NCI-H187 (cell line): ENCODE data around the gene CCDC177.
A peak's percentile ranks its signal among the peaks of the same experiment; 100 is the strongest.
"Not testable (repeated sequence)": the region's sequence is repeated elsewhere in the genome, so short reads cannot be mapped to it uniquely, and the experiment has no call there.

Experiments
- DNase-seq, 2 experiments: peaks; one replicate each; lab custom pipeline; 2025; lab: John Stamatoyannopoulos, UW

Gene CCDC177

DNA sequence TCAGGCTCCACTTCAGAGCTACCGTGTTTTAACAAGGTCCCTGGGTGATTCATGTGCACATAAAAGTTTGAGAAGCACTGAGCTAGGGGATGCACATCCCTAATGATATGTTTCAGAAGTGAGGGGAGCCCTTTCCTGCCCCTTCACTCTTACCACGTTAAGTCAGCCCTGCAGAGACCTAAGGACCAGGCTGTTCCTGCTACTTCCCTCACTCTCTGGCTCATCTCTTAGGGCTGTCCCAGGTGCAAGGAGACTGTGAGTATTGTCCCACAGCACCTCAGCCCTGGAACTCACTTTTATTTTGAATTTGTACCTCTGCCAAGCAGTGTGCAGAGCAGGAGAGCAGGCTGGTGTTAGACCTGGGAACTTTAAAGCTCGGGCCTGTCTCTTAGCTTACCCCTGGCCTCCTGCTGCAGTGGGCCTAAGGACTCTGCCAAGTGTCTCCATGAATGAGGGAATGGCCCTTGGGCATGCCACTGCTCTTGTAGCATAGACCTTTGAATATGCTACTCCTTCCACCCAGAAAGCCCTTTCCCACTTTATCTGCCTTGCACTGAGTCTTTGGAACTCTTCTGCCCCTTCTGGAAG is 25.7 kb upstream of the CCDC177 start:
- DNase-seq: no peak

DNA sequence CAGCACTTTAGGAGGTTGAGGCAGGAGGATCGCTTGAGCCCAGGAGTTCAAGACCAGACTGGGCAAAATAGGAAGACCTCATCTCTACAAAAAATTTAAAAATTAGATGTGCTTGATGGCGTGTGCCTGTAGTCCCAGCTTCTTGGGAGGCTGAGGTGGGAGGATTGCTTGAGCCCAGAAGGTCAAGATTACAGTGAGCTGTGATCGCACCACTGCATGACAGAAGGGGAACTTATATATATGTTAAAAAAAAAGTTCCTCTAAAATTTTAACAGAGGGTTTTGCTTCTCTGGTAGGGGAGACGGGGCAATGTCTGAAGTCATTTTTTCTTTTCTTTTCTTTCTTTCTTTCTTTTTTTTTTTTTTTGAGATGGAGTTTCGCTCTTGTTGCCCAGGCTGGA is 24.8 kb upstream of the CCDC177 start:
- DNase-seq: not testable (repeated sequence)

DNA sequence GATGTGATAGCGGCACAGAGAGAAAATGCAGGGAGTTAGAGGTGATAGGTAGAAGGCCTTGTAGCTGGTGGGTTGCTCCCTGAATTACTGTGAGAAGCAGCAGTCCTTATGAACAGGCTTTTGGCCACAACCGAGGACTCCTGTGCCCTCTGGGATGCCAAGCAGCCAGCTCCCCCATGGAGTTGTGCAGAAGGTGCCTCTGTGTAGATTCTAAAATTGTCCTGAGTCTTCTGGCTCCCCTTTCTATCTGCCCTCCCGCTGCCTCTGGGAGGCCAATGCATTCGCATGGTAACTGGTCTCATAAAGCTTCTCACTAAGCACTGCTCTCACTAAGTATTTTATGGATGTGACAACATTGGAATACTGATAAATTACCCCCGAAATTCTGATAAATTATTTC is 20.7 kb upstream of the CCDC177 start:
- no peak for DNase-seq

DNA sequence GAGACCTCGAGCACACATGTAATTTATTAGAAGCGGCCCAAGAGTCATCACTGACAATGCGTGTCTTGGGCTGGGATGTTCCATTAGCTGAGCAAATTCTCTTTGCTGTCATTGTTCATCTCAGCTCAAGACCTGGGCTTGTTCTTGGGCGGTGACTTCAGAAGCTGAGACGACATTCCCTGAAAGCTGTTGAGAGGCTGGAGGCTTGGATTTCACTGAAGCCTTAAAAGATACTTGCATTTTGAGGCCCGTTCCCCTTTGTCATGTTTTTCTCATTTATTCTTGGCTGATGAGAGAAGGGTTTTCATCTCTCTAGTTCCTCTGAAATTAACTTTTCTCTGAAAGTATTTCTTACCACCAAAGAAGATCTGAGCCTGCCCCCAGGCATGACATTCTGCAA is 20.2 kb upstream of the CCDC177 start:
- no peak for DNase-seq

DNA sequence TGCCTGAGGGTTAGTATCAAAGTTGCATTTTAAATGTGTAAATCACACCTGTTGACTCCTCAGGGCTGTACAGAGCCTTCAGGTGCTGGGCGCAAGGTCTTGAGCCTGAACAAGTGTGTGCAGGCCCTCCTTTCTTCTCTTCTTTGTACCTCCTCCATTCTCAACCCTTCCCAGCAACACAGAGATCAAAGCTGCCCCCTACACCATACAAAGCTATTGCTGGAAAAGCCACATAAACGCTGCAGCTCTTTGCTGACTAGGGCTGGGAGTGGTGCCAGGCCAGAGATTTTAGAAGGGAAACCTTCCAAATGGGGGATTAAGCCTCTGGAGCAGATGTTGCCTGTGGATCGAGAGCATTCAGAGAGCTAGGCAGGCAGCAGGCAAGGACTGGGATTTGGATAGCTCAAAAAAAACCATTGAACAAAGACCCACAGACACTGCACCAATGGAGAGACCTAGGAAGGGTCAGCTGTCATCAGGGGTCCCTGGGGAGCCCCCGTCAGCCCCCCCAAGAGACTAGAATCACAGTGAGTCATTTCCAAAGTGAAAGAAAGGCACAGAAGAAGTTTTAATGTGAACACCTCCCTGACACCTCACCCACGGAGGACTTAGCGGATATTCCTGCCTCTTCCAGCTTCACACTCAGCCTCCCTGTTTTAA is 18.5 kb upstream of the CCDC177 start:
- no peak for DNase-seq

DNA sequence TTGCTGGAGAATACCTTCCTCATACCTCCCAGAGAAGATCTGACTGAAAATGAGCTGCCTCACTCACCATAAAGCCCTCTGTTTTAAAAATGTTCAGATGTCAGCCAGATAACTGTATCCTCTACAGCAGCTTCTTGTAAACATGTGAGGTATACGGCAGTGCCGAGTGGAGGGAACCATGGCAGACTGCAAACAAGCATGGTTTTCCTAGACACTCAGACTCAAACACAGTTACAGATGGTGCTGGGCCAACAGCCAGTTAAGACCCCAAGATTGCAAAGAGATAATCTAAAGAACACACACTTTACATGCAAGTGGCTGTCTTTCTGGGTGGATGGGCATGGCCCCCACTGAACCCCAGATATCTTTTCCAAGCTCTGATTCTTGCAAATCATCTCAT is 16.6 kb upstream of the CCDC177 start:
- DNase-seq: no peak

DNA sequence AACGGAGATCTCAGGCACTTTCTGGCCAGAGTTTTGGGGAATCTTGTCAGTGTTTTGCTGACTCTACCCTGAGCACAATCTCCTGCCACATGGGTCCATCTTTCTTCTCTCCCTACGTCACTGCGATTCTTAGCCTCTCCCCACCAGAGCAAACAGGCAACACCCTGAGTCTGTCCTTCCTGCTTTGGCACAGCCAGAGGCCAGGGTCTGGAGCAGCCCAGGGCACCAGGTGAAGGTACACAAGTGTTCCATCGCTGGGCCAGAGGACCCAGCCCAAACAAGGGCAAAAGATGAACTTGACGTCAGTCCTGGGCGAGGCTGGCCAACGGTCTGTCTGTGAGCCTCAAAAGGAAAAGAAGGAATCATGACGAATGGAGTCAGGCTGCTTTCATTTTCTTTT is 12.7 kb upstream of the CCDC177 start:
- no peak for DNase-seq

DNA sequence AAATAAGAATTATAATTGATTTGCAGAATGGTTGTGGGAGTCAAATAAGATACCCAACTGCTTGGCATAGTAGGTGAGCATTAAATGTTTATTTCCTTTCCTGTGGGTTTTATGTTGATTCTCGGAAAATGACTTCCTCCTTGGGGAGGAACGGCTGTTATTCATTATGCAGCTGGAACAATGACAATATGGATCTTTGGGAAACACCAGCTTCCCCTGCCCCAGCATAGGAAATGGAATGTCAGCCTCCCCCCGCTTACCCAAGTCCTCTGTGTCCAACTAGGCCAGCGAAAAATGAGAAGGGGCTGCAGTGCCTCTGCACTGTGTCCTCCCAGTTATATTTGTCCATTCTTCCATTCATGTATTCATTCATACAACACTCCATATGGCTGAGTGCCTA is 11.7 kb upstream of the CCDC177 start:
- DNase-seq: no peak

DNA sequence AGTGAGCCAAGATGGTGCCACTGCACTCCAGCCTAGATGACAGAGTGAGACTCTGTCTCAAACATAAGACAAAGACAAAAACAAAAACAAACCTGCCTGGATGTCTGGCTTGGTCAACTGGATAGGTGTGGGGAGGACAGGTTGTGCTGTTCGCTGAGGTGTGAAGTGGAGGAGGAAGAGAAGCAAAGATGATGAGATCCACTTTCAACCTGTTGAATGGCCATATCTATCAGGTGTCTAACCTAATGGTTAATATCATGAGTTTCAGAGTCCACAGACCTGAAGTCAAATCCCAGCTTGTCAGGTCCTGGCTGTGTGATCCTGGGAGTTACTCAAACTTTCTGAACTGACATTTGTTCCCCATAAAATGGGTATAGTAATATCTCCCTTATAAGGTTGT is 9.7 kb upstream of the CCDC177 start:
- no peak for DNase-seq

DNA sequence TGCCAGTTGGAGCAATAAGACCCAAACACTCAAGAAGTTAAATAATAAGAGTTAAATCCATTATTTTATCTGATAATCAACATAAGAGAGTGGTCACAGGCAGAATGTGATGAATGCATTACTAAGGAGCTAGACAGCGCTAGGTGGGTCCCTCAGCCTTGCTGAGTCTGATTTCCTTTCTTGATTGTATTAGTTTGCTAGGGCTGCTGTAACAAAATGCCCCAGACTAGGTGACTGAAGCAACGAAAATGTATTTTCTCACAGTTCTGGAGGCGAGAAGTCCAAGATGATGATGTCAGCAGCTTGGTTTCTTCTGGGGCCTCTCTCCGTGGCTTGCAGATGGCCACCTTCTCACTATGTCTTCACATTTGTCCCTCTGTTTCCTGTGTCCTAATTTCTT is 8.2 kb upstream of the CCDC177 start:
- no peak for DNase-seq

DNA sequence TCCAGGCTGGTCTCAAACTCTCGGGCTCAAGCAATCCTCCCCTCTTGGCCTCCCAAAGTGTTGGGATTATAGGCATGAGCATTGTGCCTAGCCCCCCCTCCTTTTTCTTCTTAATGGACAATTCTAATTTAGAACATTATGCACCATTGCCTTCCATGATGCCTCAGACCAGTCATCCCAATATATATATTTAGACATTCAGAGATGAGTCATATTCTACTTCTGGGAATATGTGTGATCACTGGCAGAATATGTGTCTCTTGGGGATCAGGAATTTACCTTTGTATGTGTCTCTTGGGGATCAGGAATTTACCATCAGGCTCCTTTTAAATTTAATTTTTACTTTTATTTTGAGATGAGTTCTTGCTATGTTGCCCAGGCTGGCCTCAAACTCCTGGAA is 7.5 kb upstream of the CCDC177 start:
- DNase-seq: no peak

DNA sequence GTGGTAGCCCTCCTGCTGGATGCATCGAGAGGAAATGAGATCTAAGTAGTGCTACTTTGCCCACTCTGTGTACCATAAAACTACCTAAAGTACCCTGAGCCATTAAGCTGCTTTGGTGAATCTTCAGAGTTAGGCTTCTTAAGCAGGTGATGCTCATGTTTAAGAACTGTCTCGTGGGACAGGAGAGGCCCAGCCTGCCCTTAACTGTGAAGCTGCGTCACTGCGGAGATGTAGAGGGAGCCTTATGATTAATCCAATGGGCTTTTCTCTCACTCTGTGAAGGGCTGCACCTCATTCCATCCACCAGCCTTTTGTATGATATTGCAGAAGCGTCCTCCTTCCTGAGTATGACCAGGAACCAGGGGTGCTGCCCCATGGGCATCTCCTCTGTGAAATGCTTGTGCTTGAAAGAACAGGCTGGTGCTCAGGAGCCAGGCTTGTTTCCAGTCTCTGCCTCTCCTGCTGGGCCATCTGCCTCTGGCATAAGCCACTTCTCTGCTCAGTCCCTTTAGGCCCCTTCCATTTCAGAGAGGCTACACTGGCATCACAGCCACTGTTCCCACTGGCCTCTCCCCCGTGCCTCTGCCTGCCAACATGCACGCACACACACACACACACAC is 6.8 kb upstream of the CCDC177 start:
- DNase-seq: no peak

DNA sequence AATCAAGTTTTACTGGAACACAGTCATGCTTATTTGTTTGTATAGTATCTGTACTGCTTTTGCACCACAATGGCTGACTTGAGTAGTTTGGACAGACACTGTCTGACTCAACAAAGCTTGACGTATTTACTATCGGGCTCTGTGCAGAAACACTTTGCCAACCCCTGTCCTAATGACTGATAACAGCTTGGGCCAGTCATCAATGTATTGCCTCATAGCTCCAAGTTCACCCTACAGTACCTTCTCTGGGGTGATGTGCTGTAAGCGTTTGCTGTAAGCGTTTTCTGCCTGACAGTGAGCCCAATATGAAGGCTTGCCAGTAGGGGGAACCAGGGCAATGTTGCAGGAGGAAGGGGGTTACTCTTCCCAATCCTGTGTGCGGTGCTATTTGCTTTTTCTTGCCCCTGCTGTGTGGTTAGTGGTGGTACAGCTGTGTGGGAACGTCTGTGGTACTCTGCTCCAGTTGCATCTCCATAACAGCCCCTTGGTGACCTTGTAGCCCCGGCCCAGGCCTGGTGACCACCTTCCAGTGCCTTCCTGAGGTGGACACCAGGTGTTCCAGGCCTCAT is 5.4 kb upstream of the CCDC177 start:
- DNase-seq: no peak

DNA sequence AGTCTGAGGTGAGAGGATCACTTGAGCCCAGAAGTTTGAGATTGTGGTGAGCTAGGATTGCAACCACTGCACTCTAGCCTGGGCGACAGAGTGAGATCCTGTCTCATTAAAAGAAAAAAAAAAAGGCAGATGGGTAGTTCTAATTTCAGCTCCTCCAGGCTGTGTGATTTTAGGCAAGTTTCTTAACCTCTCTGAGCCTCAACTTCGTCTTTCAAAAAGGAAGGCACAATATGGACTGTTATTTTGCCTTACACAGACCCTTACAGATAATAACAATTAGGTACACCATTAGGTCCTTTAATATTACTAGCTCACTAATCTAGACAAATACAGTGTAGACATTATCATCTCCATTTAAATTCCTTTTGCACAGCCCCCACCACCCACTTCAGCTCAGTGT is 4.8 kb upstream of the CCDC177 start:
- no peak for DNase-seq

DNA sequence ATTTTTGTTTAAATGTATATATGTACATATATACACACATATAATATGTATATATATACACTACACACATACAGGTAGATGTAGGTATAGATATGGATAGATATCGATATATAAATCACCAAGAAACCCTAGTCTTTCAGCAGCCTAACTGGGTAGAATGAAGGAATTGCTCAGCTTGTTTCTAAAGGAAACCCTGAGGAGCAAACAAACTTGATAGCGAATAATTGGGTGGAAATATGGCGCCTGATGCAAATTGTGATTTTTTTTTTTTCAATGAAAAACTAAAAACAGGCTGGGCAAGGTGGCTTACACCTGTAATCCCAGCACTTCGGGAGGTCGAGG is 254 bp upstream of the CCDC177 start:
- DNase-seq: no peak

DNA sequence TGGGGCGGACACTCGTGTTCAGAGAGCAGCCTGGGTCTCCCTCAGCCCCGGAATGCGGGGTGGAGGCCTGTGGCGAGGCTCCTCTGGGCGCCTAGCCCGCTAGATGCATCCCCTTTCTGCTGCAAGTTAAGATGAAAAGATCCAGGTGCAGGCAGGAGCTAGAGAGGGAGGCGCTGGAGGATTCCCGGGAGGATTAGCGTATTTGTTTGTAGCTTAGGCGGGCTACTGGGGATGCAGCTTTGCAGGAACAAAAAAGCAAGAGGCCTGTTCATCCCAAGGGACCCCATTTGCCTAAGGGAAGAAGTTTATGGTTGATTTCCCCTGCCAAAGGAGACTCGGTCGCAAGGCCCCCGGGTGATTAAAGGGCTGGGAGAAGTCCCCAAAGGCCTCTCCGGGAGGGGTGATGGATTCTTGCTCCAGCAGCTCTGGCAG is 824 bp downstream of the CCDC177 start:
- DNase-seq: peak; percentile 72 to 77

DNA sequence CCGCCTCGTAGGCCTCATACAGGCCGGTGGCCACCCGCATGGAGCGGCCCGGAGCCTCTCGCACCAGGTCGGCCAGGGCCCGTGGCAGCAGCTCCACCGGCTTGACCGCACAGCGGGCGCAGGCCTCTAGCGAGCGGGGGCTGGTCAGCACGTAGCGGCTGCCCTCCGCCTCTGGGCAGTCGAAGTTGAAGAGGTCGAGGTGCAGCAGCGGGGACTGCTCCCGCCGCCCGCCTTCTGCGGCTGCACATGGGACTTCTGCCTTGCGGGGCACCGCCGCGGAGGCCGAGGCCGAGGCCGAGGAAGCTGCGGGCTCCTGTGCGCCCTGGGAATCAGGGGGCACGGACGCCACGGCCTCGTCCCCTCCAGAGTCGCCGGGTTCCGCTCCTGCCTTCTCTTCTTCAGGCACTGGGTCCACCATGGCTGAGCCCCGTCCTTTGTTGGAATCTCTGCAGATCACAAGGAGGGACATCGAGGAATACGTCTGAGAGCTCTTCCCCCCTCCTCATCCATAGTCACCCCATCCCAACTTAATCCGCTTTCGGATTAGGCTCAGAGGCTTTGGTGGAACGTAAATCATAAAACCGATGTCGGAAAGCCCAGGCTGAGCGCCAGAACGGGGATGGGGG is 1.4 kb downstream of the CCDC177 start:
- DNase-seq: no peak

DNA sequence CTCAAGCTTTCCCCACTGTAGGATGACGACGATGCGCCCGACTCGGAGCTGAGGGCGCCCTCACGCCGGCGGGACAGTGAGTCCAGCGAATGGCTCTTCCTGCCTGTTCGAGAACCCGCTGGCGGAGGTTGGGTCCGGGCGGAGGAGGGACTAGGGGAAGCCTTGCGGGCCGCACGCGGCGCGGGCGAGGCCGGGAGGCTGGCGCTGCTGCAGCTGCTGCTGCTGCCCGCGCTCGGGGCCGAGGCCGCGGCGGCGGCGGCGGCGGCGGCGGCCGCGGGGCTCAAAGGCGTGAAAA is 1.9 kb downstream of the CCDC177 start:
- no peak for DNase-seq

DNA sequence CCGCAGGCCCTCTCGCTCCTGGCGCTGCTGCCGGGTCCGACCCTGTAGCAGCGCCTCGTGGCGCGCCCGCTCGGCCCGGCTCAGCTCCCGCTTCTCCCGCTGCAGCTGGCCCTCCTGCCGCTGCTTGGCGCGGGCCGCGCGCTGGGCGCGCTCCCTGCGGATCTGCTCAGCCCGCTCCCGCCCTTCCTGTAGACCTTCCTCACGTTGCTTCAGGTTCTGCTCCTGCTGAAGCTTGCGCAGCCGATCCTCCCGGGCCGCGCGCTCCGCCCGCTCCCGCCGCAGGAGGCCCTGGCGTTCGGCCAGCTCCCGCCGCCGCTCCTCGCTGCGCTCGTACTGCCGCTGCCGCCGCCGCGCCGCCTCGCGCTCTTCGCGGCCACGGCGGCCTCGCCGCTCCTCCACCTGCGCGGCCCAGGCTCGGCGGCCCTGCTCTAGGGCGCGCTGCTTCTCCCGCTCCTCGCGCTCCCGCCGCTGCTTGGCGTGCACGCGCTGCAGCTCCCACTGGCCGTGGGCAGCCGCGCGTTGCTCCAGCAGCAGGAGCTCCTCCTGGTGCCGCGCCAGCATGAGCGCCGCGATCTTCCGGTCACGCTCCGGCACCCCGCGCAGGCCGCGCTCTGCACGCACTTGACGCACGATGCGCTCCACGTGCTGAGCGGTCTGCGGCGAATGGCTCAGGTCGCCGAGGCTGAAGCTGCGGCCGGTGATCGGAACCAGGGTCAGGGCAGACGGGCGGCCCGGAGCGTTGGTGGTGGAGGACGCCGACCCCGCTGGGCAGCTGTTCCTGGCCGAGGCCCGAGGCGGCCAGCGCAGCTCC is 2.4 kb downstream of the CCDC177 start:
- peak in 1 of 2 experiments; percentile 27 for DNase-seq

DNA sequence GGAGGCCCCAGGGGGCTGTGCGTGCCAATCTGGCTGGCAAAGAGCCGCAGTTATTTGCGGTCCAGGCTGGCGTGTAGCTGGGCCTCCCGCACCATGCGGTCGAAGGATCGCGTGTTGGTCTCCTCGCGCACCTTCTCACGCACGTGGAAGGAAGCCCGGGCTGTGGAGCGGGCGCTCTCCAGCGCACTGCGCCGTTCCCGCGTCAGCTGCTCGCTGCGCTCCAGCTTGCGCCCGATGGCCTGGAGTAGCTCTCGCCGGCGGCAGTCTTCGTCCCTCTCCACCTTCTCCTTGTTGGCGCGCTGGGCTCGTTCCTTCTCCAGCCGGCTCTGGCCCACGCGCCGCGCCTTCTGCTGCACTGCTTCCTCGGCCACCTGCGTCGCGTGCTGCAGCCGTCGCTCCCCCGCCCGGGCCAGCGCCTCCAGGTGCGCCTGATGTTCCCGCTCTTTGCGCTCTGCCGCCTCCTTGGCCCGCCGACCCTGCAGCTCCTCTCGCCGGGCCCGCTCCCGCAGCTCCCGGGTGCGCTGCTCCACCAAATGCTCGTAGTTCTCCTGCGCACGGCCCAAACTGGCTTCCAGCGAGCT is 3.1 kb downstream of the CCDC177 start:
- DNase-seq: no peak

DNA sequence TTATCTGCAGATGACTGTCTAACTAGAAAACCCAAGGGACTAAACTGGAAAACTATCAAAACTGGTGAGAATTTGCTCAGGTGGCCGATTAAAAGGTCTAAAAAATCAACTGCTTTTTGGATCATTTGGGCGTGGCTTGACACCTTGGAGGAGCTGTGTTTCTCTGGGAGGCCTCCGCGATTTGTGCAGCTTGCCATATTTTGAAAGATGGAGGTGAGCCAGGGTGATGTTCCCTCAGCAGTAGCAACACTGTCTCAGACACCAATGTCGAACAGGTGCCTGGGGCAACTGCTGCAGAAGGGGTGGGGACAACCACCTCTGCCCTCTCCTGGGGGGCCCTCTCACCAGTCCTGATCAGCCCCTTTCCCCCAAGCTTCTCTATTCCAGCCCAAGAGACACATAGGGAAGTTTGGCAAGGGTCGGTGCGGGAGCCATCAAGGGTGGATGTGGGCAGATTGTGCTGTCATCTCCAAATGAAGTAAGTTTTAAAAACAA is 3.8 kb downstream of the CCDC177 start:
- DNase-seq: no peak

DNA sequence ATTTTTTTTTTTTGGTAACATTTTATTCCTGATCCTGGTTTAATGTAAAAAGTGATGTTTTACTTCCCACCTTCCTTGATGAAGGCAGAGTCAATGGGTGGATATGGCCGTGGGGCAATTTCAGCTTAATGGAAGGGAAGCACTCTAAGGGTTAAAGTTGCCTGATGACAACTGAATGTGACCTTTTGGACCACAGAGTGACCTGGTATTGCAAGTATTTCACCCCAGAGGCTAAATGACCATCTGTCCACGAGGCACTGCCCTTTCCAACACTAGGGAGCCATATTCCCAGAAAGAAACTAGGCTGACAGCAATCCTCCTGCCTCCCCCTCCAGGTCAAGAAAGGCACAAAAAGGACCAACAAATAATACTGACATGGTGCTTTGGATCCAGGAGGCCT is 4.8 kb downstream of the CCDC177 start:
- DNase-seq: no peak
